AML-193 (cell line): ENCODE results near the gene FES.

Source experiments
- DNase-seq, 2 experiments: peaks; one replicate each; lab custom pipeline; 2025; lab: John Stamatoyannopoulos, UW

FES gene

GRCh38 chr15:90876046-90876445 is 8.3 kb upstream of the FES start:
- DNase-seq, result no peak

GRCh38 chr15:90876512-90877170 is 7.7 kb upstream of the FES start:
- DNase-seq, result no peak

- no peak for DNase-seq
Observed at GRCh38 chr15:90877315-90877714, 7.0 kb upstream of the FES start.

DNA sequence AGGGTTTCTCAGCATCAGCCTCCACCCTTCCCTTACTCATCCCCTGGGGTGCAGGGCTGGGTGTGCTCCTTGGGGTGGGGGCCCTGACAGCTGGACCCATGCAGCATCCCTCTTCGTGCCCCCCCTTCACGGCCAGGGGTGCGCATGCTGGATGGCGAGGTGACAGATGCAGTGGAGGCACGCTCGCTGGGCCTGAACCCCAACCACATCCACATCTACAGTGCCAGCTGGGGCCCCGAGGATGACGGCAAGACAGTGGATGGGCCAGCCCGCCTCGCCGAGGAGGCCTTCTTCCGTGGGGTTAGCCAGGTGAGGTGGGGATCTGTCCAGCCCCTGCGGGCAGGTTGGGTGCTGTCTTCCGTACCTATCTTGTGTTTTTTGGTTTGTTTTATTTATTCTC is 6.3 kb upstream of the FES start:
- no peak for DNase-seq

GRCh38 chr15:90878660-90879059 is 5.6 kb upstream of the FES start:
- DNase-seq, result no peak

DNA sequence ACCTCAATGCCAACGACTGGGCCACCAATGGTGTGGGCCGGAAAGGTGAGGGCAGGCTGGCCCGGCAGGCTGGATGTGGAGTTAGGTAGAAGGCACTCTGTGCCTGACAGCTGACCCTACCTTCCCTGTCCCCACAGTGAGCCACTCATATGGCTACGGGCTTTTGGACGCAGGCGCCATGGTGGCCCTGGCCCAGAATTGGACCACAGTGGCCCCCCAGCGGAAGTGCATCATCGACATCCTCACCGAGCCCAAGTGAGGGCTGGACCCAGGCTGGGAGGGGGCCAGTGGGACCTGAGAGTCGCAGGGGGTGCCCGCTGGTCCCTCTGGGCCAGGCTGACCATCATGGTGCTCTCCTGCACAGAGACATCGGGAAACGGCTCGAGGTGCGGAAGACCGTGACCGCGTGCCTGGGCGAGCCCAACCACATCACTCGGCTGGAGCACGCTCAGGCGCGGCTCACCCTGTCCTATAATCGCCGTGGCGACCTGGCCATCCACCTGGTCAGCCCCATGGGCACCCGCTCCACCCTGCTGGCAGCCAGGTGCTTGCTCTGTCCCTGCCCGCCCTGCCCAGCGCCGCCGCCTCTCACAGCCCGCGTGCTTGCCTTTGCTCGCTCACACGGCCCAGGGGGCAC is 4.5 kb upstream of the FES start:
- no peak for DNase-seq

DNA sequence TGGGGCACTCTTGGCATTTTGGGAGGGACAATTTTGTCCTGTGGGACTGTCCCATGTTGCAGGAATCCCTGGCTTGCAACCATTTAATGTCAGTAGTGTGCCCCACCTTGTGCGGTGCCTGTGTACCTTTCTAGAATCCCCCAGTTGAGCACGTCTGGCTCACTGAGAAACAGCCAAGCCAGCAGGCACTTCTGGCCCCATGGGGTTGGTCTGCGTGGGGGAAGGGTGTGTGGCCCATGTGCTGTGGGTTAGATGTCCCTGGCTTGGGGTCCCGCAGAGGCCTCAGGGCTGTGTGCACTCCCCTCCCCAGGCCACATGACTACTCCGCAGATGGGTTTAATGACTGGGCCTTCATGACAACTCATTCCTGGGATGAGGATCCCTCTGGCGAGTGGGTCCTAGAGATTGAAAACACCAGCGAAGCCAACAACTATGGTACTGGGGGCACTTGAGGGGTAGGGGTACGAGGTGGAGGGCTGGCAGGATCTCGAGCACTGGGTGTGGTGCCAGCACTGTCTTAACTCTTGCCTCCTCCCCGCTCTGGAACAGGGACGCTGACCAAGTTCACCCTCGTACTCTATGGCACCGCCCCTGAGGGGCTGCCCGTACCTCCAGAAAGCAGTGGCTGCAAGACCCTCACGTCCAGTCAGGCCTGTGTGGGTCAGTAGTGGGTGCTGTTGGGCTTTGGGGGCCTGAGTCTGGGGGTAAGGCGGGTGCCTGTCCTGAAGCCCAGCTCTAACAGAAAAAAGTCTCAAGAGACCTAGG is 3.7 kb upstream of the FES start:
- DNase-seq, result no peak

DNA sequence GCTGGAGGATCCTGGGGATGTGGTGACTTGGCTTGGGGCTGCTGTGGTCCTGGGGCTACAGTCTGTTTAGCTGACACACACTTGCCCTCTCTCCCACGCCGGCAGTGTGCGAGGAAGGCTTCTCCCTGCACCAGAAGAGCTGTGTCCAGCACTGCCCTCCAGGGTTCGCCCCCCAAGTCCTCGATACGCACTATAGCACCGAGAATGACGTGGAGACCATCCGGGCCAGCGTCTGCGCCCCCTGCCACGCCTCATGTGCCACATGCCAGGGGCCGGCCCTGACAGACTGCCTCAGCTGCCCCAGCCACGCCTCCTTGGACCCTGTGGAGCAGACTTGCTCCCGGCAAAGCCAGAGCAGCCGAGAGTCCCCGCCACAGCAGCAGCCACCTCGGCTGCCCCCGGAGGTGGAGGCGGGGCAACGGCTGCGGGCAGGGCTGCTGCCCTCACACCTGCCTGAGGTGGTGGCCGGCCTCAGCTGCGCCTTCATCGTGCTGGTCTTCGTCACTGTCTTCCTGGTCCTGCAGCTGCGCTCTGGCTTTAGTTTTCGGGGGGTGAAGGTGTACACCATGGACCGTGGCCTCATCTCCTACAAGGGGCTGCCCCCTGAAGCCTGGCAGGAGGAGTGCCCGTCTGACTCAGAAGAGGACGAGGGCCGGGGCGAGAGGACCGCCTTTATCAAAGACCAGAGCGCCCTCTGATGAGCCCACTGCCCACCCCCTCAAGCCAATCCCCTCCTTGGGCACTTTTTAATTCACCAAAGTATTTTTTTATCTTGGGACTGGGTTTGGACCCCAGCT is 2.9 kb upstream of the FES start:
- no peak for DNase-seq

DNA sequence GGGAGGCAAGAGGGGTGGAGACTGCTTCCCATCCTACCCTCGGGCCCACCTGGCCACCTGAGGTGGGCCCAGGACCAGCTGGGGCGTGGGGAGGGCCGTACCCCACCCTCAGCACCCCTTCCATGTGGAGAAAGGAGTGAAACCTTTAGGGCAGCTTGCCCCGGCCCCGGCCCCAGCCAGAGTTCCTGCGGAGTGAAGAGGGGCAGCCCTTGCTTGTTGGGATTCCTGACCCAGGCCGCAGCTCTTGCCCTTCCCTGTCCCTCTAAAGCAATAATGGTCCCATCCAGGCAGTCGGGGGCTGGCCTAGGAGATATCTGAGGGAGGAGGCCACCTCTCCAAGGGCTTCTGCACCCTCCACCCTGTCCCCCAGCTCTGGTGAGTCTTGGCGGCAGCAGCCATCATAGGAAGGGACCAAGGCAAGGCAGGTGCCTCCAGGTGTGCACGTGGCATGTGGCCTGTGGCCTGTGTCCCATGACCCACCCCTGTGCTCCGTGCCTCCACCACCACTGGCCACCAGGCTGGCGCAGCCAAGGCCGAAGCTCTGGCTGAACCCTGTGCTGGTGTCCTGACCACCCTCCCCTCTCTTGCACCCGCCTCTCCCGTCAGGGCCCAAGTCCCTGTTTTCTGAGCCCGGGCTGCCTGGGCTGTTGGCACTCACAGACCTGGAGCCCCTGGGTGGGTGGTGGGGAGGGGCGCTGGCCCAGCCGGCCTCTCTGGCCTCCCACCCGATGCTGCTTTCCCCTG is 2.2 kb upstream of the FES start:
- DNase-seq, result no peak

- DNase-seq, result no peak
Observed at GRCh38 chr15:90882781-90883525, 1.4 kb upstream of the FES start.

- no peak for DNase-seq
Observed at GRCh38 chr15:90883526-90883975, 753 bp upstream of the FES start.

- DNase-seq, result no peak
Observed at GRCh38 chr15:90884719-90885431, 571 bp downstream of the FES start.

DNA sequence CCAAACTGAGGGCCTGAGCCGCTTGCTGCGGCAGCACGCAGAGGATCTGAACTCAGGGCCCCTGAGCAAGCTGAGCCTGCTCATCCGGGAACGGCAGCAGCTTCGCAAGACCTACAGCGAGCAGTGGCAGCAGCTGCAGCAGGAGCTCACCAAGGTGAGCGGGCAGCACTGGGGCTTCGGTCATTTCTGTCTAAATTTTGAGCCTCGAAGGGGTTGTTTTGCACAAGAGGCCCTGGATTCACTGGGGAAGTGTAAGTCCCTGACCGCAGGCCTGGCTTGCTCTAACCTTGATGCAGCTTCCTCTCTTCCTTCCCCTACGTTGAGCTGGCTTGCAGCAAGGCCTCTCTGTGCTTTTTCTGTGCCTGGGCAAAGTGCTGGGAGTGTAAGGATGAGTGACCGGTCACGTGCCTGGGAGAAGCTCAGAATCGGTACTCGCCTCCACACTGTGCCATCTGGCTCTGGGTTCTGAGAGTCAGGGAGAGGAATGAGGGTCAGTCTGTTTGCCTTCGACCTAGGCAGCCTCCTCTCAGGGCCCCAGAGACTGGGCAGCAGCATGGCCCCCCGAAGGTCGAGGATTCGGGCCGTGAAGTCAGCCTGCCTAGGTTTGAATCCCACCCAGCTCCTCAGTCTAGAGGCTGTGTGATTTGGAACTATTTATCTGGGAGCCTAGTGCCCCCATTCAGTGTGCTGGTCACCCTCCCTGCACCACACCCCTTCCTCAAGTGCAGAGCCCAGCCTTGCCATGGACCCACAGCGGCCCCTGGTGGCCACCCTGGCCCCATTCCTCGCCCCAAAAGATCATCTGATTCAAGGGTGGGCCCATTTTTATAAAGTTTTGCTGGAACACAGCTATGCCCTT is 1.4 kb downstream of the FES start:
- peak; percentile 87 to 94 for DNase-seq

- DNase-seq, result no peak
Observed at GRCh38 chr15:90886291-90886614, 1.9 kb downstream of the FES start.

DNA sequence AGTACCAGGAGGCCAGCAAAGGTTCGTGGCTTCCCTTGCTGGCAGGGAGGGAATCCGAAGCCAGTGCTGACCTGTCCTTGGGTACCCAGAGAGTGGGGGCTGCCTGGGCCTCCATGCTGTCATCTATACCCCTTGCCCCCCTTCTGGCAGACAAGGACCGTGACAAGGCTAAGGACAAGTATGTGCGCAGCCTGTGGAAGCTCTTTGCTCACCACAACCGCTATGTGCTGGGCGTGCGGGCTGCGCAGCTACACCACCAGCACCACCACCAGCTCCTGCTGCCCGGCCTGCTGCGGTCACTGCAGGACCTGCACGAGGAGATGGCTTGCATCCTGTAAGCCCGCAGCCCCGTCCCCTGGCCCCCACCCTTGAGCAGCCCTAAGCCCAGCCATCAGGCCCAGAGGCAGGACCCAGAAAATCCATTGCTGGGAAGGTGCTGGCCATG is 2.8 kb downstream of the FES start:
- DNase-seq, result no peak

GRCh38 chr15:90889313-90889730 is 5.0 kb downstream of the FES start:
- DNase-seq, result no peak

GRCh38 chr15:90889736-90890456 is 5.6 kb downstream of the FES start:
- DNase-seq, result no peak

- no peak for DNase-seq
Observed at GRCh38 chr15:90890839-90891238, 6.5 kb downstream of the FES start.
